ENCODE data around the gene MRPL14.

The MRPL14 gene

GRCh38 chr6:44110005-44110676, 17.1 kb downstream of the MRPL14 start:
- no peak overlapping the region for H3K9ac ChIP-seq (ENCODE audit: low read length in 2 of 2)
- H3K9me3 ChIP-seq (ENCODE audit: control insufficient read depth in 2 of 2, low read length in 2 of 2): no peaks in the 10 kb centered on the region
- H3K4me1 ChIP-seq (ENCODE audit: control insufficient read depth, insufficient read depth, low read length): no peaks in the 10 kb centered on the region
- H3K4me3 ChIP-seq (ENCODE audit: low read length in 2 of 2): no peak overlapping the region
- no peaks in the 10 kb centered on the region for H3K27me3 ChIP-seq (ENCODE audit: control insufficient read depth in 1 of 2, insufficient read depth in 2 of 2, low read length in 2 of 2)
- H3K27ac ChIP-seq (ENCODE audit: low read length): no peak overlapping the region
- H3K36me3 ChIP-seq (ENCODE audit: control insufficient read depth in 2 of 2, insufficient read depth in 2 of 2, low read length in 2 of 2): peaks cover 22 to 33% of the 10 kb centered on the region in 2 donors

DNA sequence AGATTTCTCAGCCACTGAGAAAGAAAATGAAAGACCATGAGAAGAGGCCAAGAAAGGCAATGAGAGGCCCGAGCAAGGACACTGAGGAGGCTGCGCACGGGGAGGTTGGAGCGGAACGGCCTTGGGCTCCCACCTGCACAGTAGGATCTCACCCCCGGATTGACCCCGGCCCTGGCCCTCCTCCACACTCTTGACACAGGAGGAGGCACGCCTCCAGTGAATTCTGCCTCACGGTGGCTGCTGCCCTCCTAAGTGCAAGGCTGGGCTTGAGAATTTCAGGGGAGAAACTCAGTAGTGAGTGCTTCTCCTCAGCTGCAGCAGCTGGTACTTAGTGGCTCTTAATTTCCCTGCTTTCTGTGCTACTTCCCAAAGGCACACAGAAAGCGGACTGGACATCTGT, 18.0 kb downstream of the MRPL14 start:
- H3K9ac ChIP-seq (ENCODE audit: low read length in 2 of 2): no peak overlapping the region
- peaks cover 21 to 37% of the 10 kb centered on the region in 2 donors for H3K36me3 ChIP-seq (ENCODE audit: control insufficient read depth in 2 of 2, insufficient read depth in 2 of 2, low read length in 2 of 2)
- H3K9me3 ChIP-seq (ENCODE audit: control insufficient read depth in 2 of 2, low read length in 2 of 2): no peaks in the 10 kb centered on the region
- no peaks in the 10 kb centered on the region for H3K4me1 ChIP-seq (ENCODE audit: control insufficient read depth, insufficient read depth, low read length)
- H3K27me3 ChIP-seq (ENCODE audit: control insufficient read depth in 1 of 2, insufficient read depth in 2 of 2, low read length in 2 of 2): no peaks in the 10 kb centered on the region
- H3K27ac ChIP-seq (ENCODE audit: low read length): no peak overlapping the region
- no peak overlapping the region for H3K4me3 ChIP-seq (ENCODE audit: low read length in 2 of 2)

- Histone ChIP-seq H3K27me3 (ENCODE audit: control insufficient read depth in 1 of 2, insufficient read depth in 2 of 2, low read length in 2 of 2) (no peaks in the 10 kb centered on the region), H3K9ac (ENCODE audit: low read length in 2 of 2) (no peak overlapping the region), H3K4me1 (ENCODE audit: control insufficient read depth, insufficient read depth, low read length) (no peaks in the 10 kb centered on the region), H3K4me3 (ENCODE audit: low read length in 2 of 2) (no peak overlapping the region), H3K9me3 (ENCODE audit: control insufficient read depth in 2 of 2, low read length in 2 of 2) (no peaks in the 10 kb centered on the region), H3K27ac (ENCODE audit: low read length) (no peak overlapping the region), H3K36me3 (ENCODE audit: control insufficient read depth in 2 of 2, insufficient read depth in 2 of 2, low read length in 2 of 2) (peaks cover 14 to 34% of the 10 kb centered on the region in 2 donors)
Measured at GRCh38 chr6:44108471-44108870, 18.8 kb downstream of the MRPL14 start.

- Histone ChIP-seq H3K4me1 (ENCODE audit: control insufficient read depth, insufficient read depth, low read length) (no peaks in the 10 kb centered on the region), H3K27me3 (ENCODE audit: control insufficient read depth in 1 of 2, insufficient read depth in 2 of 2, low read length in 2 of 2) (no peaks in the 10 kb centered on the region), H3K9ac (ENCODE audit: low read length in 2 of 2) (no peak overlapping the region), H3K4me3 (ENCODE audit: low read length in 2 of 2) (no peak overlapping the region), H3K27ac (ENCODE audit: low read length) (no peak overlapping the region), H3K36me3 (ENCODE audit: control insufficient read depth in 2 of 2, insufficient read depth in 2 of 2, low read length in 2 of 2) (peaks cover 9 to 25% of the 10 kb centered on the region in 2 donors), H3K9me3 (ENCODE audit: control insufficient read depth in 2 of 2, low read length in 2 of 2) (no peaks in the 10 kb centered on the region)
Measured at GRCh38 chr6:44107017-44107416, 20.2 kb downstream of the MRPL14 start.

DNA sequence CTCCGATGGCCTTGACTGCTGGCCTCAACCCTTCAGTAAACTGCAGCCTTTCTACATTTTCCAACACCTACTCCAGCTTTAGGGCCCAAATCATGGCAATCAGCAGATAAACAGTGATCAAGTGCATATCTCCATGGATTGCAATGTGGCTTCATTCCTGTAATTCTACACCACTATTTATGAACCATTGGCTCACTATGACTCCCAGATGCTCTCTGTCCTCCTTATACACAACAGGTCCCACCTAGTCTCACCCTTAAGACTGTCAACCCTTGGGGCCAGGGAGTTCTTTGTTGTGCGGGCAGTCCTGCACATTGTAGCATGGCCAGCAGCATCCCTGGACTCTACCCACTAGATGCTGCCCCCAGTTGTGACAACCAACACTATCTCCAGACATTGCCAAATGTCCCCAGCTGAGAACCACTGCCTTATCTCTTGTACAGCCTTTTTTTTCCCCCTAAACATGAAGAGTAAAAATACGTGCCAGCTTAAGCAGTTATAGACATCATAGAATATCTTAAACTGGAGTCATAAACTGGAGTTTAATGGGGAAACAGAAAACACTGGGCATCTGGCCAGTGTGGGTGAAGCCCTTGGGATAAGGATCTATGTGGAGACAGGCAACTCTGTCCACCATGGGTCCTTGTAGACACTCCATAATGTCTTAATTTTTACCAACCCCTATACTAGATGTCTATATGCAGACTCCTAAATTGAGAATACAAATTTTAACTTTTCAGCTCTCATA, 21.1 kb downstream of the MRPL14 start:
- no peak overlapping the region for H3K9ac ChIP-seq (ENCODE audit: low read length in 2 of 2)
- H3K4me3 ChIP-seq (ENCODE audit: low read length in 2 of 2): no peak overlapping the region
- no peak overlapping the region for H3K27ac ChIP-seq (ENCODE audit: low read length)
- peaks cover 9 to 19% of the 10 kb centered on the region in 2 donors for H3K36me3 ChIP-seq (ENCODE audit: control insufficient read depth in 2 of 2, insufficient read depth in 2 of 2, low read length in 2 of 2)
- H3K27me3 ChIP-seq (ENCODE audit: control insufficient read depth in 1 of 2, insufficient read depth in 2 of 2, low read length in 2 of 2): no peaks in the 10 kb centered on the region
- H3K9me3 ChIP-seq (ENCODE audit: control insufficient read depth in 2 of 2, low read length in 2 of 2): no peaks in the 10 kb centered on the region
- H3K4me1 ChIP-seq (ENCODE audit: control insufficient read depth, insufficient read depth, low read length): no peaks in the 10 kb centered on the region

GRCh38 chr6:44105146-44105545, 22.1 kb downstream of the MRPL14 start:
- H3K36me3 ChIP-seq (ENCODE audit: control insufficient read depth in 2 of 2, insufficient read depth in 2 of 2, low read length in 2 of 2): peaks cover 3 to 16% of the 10 kb centered on the region in 2 donors
- no peak overlapping the region for H3K9ac ChIP-seq (ENCODE audit: low read length in 2 of 2)
- no peaks in the 10 kb centered on the region for H3K4me1 ChIP-seq (ENCODE audit: control insufficient read depth, insufficient read depth, low read length)
- H3K27me3 ChIP-seq (ENCODE audit: control insufficient read depth in 1 of 2, insufficient read depth in 2 of 2, low read length in 2 of 2): no peaks in the 10 kb centered on the region
- H3K27ac ChIP-seq (ENCODE audit: low read length): no peak overlapping the region
- no peaks in the 10 kb centered on the region for H3K9me3 ChIP-seq (ENCODE audit: control insufficient read depth in 2 of 2, low read length in 2 of 2)
- no peak overlapping the region for H3K4me3 ChIP-seq (ENCODE audit: low read length in 2 of 2)

DNA sequence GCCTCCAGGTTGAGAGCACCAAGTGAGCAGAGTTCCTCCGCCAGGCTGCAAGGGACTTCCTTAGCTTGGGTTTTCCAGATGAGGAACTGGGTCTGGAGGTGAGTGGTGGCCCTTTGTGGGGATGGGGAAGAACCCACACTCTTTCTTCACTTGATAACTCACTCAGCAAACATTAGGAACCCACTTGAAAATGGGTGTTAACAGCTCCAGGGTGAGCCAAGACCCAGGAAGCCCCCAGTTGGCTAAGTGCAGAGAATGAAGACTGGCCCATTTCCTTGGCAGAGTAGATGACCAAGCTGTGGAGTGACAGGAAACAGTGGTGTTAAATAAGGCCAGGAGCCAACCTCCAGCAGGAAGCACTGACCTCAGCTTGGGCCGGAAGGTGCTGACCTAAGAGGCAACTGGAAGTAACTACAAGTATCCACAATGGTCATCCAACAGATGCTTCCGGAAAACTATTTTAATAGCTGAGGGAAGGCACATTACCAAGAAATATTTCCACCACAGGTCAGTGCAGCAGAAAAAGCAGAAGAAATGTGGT, 22.7 kb downstream of the MRPL14 start:
- H3K36me3 ChIP-seq (ENCODE audit: control insufficient read depth in 2 of 2, insufficient read depth in 2 of 2, low read length in 2 of 2): peaks cover 3 to 14% of the 10 kb centered on the region in 2 donors
- H3K4me3 ChIP-seq (ENCODE audit: low read length in 2 of 2): no peak overlapping the region
- no peak overlapping the region for H3K9ac ChIP-seq (ENCODE audit: low read length in 2 of 2)
- H3K27me3 ChIP-seq (ENCODE audit: control insufficient read depth in 1 of 2, insufficient read depth in 2 of 2, low read length in 2 of 2): no peaks in the 10 kb centered on the region
- no peak overlapping the region for H3K27ac ChIP-seq (ENCODE audit: low read length)
- H3K4me1 ChIP-seq (ENCODE audit: control insufficient read depth, insufficient read depth, low read length): no peaks in the 10 kb centered on the region
- H3K9me3 ChIP-seq (ENCODE audit: control insufficient read depth in 2 of 2, low read length in 2 of 2): no peaks in the 10 kb centered on the region

DNA sequence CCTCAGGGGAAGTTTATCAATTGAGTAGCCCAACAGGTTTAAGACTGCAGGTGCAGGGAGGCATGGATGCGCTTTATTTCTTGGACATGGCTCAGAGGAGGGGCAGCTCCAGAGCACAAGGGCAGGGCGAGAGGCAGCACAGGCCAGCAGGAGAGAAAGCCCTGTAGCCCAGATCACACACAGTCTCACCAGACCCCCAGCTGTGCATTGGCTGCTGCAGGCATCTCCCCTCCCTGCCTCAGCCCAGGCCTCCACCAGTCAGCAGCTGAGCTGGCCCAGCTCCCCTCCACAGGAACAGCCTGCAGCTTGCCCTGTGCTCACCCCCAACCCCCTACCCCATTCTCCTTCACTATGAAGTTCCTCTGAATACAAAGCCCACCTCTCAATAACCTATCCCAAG, 24.7 kb downstream of the MRPL14 start:
- H3K27ac ChIP-seq (ENCODE audit: low read length): no peak overlapping the region
- H3K4me1 ChIP-seq (ENCODE audit: control insufficient read depth, insufficient read depth, low read length): no peaks in the 10 kb centered on the region
- no peak overlapping the region for H3K9ac ChIP-seq (ENCODE audit: low read length in 2 of 2)
- H3K27me3 ChIP-seq (ENCODE audit: control insufficient read depth in 1 of 2, insufficient read depth in 2 of 2, low read length in 2 of 2): no peaks in the 10 kb centered on the region
- H3K36me3 ChIP-seq (ENCODE audit: control insufficient read depth in 2 of 2, insufficient read depth in 2 of 2, low read length in 2 of 2): peaks cover 0 to 11% of the 10 kb centered on the region in 2 donors
- no peak overlapping the region for H3K4me3 ChIP-seq (ENCODE audit: low read length in 2 of 2)
- H3K9me3 ChIP-seq (ENCODE audit: control insufficient read depth in 2 of 2, low read length in 2 of 2): no peaks in the 10 kb centered on the region

GRCh38 chr6:44101832-44102231, 25.4 kb downstream of the MRPL14 start:
- H3K4me1 ChIP-seq (ENCODE audit: control insufficient read depth, insufficient read depth, low read length): no peaks in the 10 kb centered on the region
- no peaks in the 10 kb centered on the region for H3K27me3 ChIP-seq (ENCODE audit: control insufficient read depth in 1 of 2, insufficient read depth in 2 of 2, low read length in 2 of 2)
- no peak overlapping the region for H3K4me3 ChIP-seq (ENCODE audit: low read length in 2 of 2)
- no peak overlapping the region for H3K27ac ChIP-seq (ENCODE audit: low read length)
- H3K9ac ChIP-seq (ENCODE audit: low read length in 2 of 2): no peak overlapping the region
- no peaks in the 10 kb centered on the region for H3K9me3 ChIP-seq (ENCODE audit: control insufficient read depth in 2 of 2, low read length in 2 of 2)
- H3K36me3 ChIP-seq (ENCODE audit: control insufficient read depth in 2 of 2, insufficient read depth in 2 of 2, low read length in 2 of 2): peaks cover 0 to 10% of the 10 kb centered on the region in 2 donors

- Histone ChIP-seq H3K9ac (ENCODE audit: low read length in 2 of 2) (no peak overlapping the region), H3K27ac (ENCODE audit: low read length) (no peak overlapping the region), H3K36me3 (ENCODE audit: control insufficient read depth in 2 of 2, insufficient read depth in 2 of 2, low read length in 2 of 2) (peaks cover 0 to 8% of the 10 kb centered on the region in 2 donors), H3K4me1 (ENCODE audit: control insufficient read depth, insufficient read depth, low read length) (no peaks in the 10 kb centered on the region), H3K4me3 (ENCODE audit: low read length in 2 of 2) (no peak overlapping the region), H3K9me3 (ENCODE audit: control insufficient read depth in 2 of 2, low read length in 2 of 2) (no peaks in the 10 kb centered on the region), H3K27me3 (ENCODE audit: control insufficient read depth in 1 of 2, insufficient read depth in 2 of 2, low read length in 2 of 2) (no peaks in the 10 kb centered on the region)
Measured at GRCh38 chr6:44100088-44100550, 27.1 kb downstream of the MRPL14 start.

DNA sequence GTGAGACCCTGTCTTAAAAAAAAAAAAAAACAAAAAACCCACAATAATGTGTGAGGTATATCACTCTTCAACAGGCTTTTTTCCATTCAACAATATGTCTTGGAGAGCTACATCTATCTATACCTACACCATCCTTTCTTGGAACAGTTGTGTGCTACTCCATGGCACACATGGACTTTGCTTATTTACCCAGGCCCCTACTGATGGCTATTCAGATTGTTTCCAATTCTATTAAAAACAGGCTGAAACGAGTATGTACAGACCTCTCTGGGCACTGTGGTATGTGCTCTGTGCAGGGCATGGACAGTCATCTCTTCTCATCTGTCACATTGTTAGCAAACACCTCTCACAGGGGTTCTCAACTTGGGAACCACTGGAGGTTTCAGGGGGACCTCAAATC, 28.1 kb downstream of the MRPL14 start:
- Histone ChIP-seq H3K4me1 (ENCODE audit: control insufficient read depth, insufficient read depth, low read length) (no peaks in the 10 kb centered on the region), H3K27ac (ENCODE audit: low read length) (no peak overlapping the region), H3K36me3 (ENCODE audit: control insufficient read depth in 2 of 2, insufficient read depth in 2 of 2, low read length in 2 of 2) (peaks cover 0 to 4% of the 10 kb centered on the region in 2 donors), H3K9me3 (ENCODE audit: control insufficient read depth in 2 of 2, low read length in 2 of 2) (no peaks in the 10 kb centered on the region), H3K27me3 (ENCODE audit: control insufficient read depth in 1 of 2, insufficient read depth in 2 of 2, low read length in 2 of 2) (no peaks in the 10 kb centered on the region), H3K9ac (ENCODE audit: low read length in 2 of 2) (no peak overlapping the region), H3K4me3 (ENCODE audit: low read length in 2 of 2) (no peak overlapping the region)
